Neural progenitor cell (in vitro differentiated cells): ENCODE results near the gene PCYT1A. TPM values are rescaled to one million over a fixed set of nuclear protein-coding genes. Genes with fewer than 3 reads are reported as not detected.
"Not testable (repeated sequence)": the region's sequence is repeated elsewhere in the genome, so short reads cannot be mapped to it uniquely, and the experiment has no call there.

ENCODE experiments used
- DNase-seq: peaks from one replicate; pipeline ENCODE4 v3.0.0-alpha.2; 2016; ENCODE audit warnings: low spot score
- H2AFZ ChIP-seq: fragments of 200-600 bp; sonication (generic); replicated peaks from 2 replicates; pipeline ENCODE4 v1.6.1; 2016; ENCODE audit warnings: antibody characterized with exemption
- H3F3A ChIP-seq: fragments of 200-600 bp; sonication (generic); 2 replicates; pipeline ENCODE4 v1.6.1; 2016; ENCODE audit warnings: antibody characterized with exemption, low read depth
- H3K27ac ChIP-seq: fragments of 200-600 bp; sonication (generic); 2 replicates; pipeline ENCODE4 v1.5.1; 2016; ENCODE audit warnings: mild to moderate bottlenecking
- H3K27me3 ChIP-seq: fragments of 200-600 bp; sonication (generic); 2 replicates; pipeline ENCODE4 v1.6.1; 2016; ENCODE audit warnings: mild to moderate bottlenecking, moderate library complexity
- H3K36me3 ChIP-seq: fragments of 200-600 bp; sonication (generic); 2 replicates; pipeline ENCODE4 v1.5.1; 2016
- H3K4me1 ChIP-seq: fragments of 200-600 bp; sonication (generic); 2 replicates; pipeline ENCODE4 v1.6.1; 2016; ENCODE audit warnings: mixed run types
- H3K4me2 ChIP-seq: fragments of 200-600 bp; sonication (generic); 2 replicates; pipeline ENCODE4 v1.6.1; 2016
- H3K4me3 ChIP-seq: fragments of 200-600 bp; sonication (generic); 2 replicates; pipeline ENCODE4 v1.5.1; 2016
- H3K79me2 ChIP-seq: fragments of 200-600 bp; sonication (generic); 2 replicates; pipeline ENCODE4 v1.6.1; 2016; ENCODE audit warnings: low read depth
- H3K9ac ChIP-seq: fragments of 200-600 bp; sonication (generic); 2 replicates; pipeline ENCODE4 v1.6.1; 2016
- H3K9me3 ChIP-seq: fragments of 200-600 bp; sonication (generic); 2 replicates; pipeline ENCODE4 v1.5.1; 2016; ENCODE audit warnings: low read depth
- H4K20me1 ChIP-seq: fragments of 200-600 bp; sonication (generic); 2 replicates; pipeline ENCODE4 v1.6.1; 2016; ENCODE audit warnings: low read depth
- H3K27ac Mint-ChIP-seq: 3 replicates; pipeline ENCODE4 v1.8.0; 2021; ENCODE audit warnings: mixed read lengths
- H3K27me3 Mint-ChIP-seq: 2 replicates; pipeline ENCODE4 v1.8.0; 2022; ENCODE audit warnings: low read depth, mild to moderate bottlenecking, inconsistent platforms, moderate library complexity, mixed read lengths; ENCODE audit not compliant: insufficient read depth
- H3K36me3 Mint-ChIP-seq: 3 replicates; pipeline ENCODE4 v1.8.0; 2021; ENCODE audit warnings: mixed read lengths
- H3K4me1 Mint-ChIP-seq: 3 replicates; pipeline ENCODE4 v1.8.0; 2021; ENCODE audit warnings: mixed read lengths
- H3K4me3 Mint-ChIP-seq: 3 replicates; pipeline ENCODE4 v1.8.0; 2021; ENCODE audit warnings: mild to moderate bottlenecking, moderate library complexity, mixed read lengths
- H3K9me3 Mint-ChIP-seq: 3 replicates; pipeline ENCODE4 v1.8.0; 2020; ENCODE audit warnings: mixed read lengths
- EZH2 ChIP-seq: fragments of 200-600 bp; sonication (generic); IDR thresholded peaks from 2 replicates; pipeline ENCODE4 v1.6.1; 2017; ENCODE audit warnings: antibody characterized with exemption, mild to moderate bottlenecking, moderate library complexity
- EZH2phosphoT487 ChIP-seq: fragments of 200-600 bp; sonication (generic); IDR thresholded peaks from 2 replicates; pipeline ENCODE4 v1.6.1; 2017; ENCODE audit warnings: antibody characterized with exemption
- total RNA-seq: library from RNA; depleted of rRNA; stranded (reverse); fragments of >200 nt; gene quantifications from 2 replicates; pipeline ENCODE4 v1.2.3, GENCODE V29; 2015; ENCODE audit warnings: low replicate concordance
- TF ChIP-seq, protein P1 (sequence below): fragments of 200-600 bp; sonication (generic); IDR thresholded peaks from 2 replicates; pipeline ENCODE4 v1.5.1; 2017; ENCODE audit warnings: antibody characterized with exemption, mild to moderate bottlenecking

Gene PCYT1A
- total RNA-seq, 1 donor from 2014 or later, result 29.3 TPM

DNA sequence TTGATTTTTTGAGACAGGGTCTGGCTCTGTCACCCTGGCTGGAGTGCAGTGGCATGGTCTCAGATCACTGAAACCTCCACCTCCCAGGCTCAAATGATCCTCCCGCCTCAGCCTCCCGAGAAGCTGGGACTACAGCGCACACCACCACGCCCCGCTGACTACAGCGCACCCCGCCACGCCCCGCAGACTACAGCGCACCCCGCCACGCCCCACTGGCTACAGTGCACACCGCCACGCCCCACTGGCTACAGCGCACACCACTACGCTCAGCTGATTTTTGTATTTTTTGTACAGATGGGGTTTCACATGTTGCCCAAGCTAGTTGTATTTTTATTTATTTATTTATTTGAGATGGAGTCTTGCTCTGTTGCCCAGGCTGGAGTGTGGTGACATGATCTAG lies 35.6 kb downstream of the PCYT1A start:
- H3F3A ChIP-seq, result peaks cover 19% of the 10 kb centered on the region
- H3K4me1 Mint-ChIP-seq, result no peaks in the 10 kb centered on the region
- H3K4me1 ChIP-seq, result no peaks in the 10 kb centered on the region
- H3K27ac ChIP-seq, result no peak overlapping the region
- H3K79me2 ChIP-seq, result no peaks in the 10 kb centered on the region
- H3K9me3 Mint-ChIP-seq, result no peaks in the 10 kb centered on the region
- no peak overlapping the region for H3K4me3 Mint-ChIP-seq
- H3K36me3 ChIP-seq, result no peaks in the 10 kb centered on the region
- H3K27me3 ChIP-seq, result no peaks in the 10 kb centered on the region
- H3K36me3 Mint-ChIP-seq, result peaks cover 8% of the 10 kb centered on the region
- no peak for DNase-seq
- H3K4me3 ChIP-seq, result no peak overlapping the region
- H2AFZ ChIP-seq, result no peak overlapping the region
- no peak overlapping the region for H3K9ac ChIP-seq
- H4K20me1 ChIP-seq, result no peaks in the 10 kb centered on the region
- H3K27ac Mint-ChIP-seq, result no peak overlapping the region
- no peak overlapping the region for H3K4me2 ChIP-seq
- no peak for TF ChIP-seq EZH2phosphoT487
- TF ChIP-seq, protein P1, sequence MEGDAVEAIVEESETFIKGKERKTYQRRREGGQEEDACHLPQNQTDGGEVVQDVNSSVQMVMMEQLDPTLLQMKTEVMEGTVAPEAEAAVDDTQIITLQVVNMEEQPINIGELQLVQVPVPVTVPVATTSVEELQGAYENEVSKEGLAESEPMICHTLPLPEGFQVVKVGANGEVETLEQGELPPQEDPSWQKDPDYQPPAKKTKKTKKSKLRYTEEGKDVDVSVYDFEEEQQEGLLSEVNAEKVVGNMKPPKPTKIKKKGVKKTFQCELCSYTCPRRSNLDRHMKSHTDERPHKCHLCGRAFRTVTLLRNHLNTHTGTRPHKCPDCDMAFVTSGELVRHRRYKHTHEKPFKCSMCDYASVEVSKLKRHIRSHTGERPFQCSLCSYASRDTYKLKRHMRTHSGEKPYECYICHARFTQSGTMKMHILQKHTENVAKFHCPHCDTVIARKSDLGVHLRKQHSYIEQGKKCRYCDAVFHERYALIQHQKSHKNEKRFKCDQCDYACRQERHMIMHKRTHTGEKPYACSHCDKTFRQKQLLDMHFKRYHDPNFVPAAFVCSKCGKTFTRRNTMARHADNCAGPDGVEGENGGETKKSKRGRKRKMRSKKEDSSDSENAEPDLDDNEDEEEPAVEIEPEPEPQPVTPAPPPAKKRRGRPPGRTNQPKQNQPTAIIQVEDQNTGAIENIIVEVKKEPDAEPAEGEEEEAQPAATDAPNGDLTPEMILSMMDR, result no peak
- no peak for TF ChIP-seq EZH2
- H3K9me3 ChIP-seq, result no peaks in the 10 kb centered on the region
- H3K27me3 Mint-ChIP-seq, result peaks cover 2% of the 10 kb centered on the region

DNA sequence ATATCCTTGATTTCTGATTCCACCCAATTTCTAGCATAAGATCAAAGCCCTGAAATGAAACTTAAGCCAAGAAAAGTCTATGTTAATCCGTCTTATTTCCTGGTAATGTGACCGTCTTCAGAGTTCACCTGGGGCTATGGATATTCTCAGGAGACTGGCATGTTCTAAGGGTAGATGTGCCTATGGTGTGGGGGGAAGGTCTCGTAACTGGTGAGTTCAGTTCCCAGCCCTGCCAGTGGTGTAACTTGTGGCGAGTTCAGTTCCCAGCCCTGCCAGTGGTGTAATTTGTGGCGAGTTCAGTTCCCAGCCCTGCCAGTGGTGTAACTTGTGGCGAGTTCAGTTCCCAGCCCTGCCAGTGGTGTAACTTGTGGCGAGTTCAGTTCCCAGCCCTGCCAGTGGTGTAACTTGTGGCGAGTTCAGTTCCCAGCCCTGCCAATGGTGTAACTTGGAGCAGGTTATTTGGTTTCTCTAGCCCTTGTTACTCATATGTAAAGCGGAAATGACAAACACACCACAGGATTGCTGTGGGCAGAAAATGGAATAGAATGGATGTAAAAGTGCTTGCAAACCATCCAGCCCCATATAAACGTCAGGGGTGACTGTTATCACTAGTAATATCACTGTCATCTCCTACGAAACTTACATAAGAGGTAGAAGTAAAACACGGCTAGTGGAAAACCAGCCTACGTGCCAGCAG lies 40.8 kb downstream of the PCYT1A start:
- Mint-ChIP-seq H3K9me3 (peaks cover 3% of the 10 kb centered on the region), H3K27ac (no peak overlapping the region), H3K36me3 (peaks cover 27% of the 10 kb centered on the region), H3K4me1 (peaks cover 3% of the 10 kb centered on the region), H3K4me3 (no peak overlapping the region), H3K27me3 (peaks cover under 1% of the 10 kb centered on the region)
- H3K36me3 ChIP-seq, result no peaks in the 10 kb centered on the region
- H3K4me3 ChIP-seq, result no peak overlapping the region
- DNase-seq, result no peak
- no peak overlapping the region for H2AFZ ChIP-seq
- no peak overlapping the region for H3K4me2 ChIP-seq
- H3K9me3 ChIP-seq, result no peaks in the 10 kb centered on the region
- no peaks in the 10 kb centered on the region for H4K20me1 ChIP-seq
- H3K4me1 ChIP-seq, result no peaks in the 10 kb centered on the region
- H3K27me3 ChIP-seq, result no peaks in the 10 kb centered on the region
- no peak overlapping the region for H3K27ac ChIP-seq
- no peaks in the 10 kb centered on the region for H3K79me2 ChIP-seq
- no peak overlapping the region for H3K9ac ChIP-seq
- no peaks in the 10 kb centered on the region for H3F3A ChIP-seq
- TF ChIP-seq, protein P1, result no peak
- TF ChIP-seq EZH2, result no peak
- no peak for TF ChIP-seq EZH2phosphoT487

DNA sequence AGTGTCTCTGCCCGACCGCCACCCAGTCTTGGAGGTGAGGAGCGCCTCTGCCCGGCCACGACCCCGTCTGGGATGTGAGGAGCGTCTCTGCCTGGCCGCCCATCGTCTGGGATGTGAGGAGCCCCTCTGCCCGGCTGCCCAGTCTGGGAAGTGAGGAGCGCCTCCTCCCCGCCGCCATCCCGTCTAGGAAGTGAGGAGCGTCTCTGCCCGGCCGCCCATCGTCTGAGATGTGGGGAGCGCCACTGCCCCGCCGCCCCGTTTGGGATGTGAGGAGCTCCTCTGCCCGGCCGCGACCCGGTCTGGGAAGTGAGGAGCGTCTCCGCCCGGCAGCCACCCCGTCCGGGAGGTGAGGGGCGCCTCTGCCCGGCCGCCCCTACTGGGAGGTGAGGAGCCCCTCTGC lies 43.4 kb downstream of the PCYT1A start:
- not testable (repeated sequence) for H3K9me3 Mint-ChIP-seq, H3K9me3 ChIP-seq, H3K36me3 ChIP-seq, H3K4me3 Mint-ChIP-seq, H3K4me1 Mint-ChIP-seq, H3K27ac Mint-ChIP-seq, H3K27me3 Mint-ChIP-seq, H3K4me2 ChIP-seq, H3K79me2 ChIP-seq, H3K4me1 ChIP-seq, H2AFZ ChIP-seq, H3K27ac ChIP-seq, H4K20me1 ChIP-seq, DNase-seq, H3K4me3 ChIP-seq, H3K9ac ChIP-seq, H3K27me3 ChIP-seq, H3F3A ChIP-seq
- H3K36me3 Mint-ChIP-seq, result peaks cover 24% of the 10 kb centered on the region

DNA sequence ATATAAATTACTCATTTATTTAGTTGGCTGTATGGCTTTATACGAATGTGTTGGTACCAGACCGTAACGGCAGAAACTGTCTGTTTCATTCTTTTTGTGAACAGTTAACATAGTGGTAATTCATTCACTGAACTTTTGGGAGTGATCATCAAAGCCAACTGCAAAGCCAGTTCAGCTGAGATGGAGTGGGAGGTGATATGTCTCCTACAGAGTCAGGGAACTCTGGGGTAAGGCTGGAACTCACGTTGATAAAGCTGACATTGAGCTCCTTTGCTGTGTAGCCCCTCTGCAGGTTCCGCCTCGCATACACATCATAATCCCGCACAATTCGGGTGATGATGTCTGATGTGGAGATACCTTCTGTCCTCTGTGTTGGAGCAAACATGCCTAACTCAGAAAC lies 45.8 kb downstream of the PCYT1A start:
- H3K9me3 Mint-ChIP-seq, result peaks cover 3% of the 10 kb centered on the region
- no peaks in the 10 kb centered on the region for H3K36me3 ChIP-seq

More for the DNA sequence above, 45.8 kb downstream of the PCYT1A start:
- H3K4me3 ChIP-seq, result no peak overlapping the region
- no peak overlapping the region for H3K4me2 ChIP-seq
- H4K20me1 ChIP-seq, result no peaks in the 10 kb centered on the region
- no peaks in the 10 kb centered on the region for H3K9me3 ChIP-seq
- no peaks in the 10 kb centered on the region for H3K27me3 Mint-ChIP-seq
- no peak overlapping the region for H3K27ac Mint-ChIP-seq
- H3K27ac ChIP-seq, result no peak overlapping the region
- H2AFZ ChIP-seq, result no peak overlapping the region
- H3K36me3 Mint-ChIP-seq, result peaks cover 28% of the 10 kb centered on the region
- no peak for DNase-seq
- no peak overlapping the region for H3K4me3 Mint-ChIP-seq
- H3K4me1 ChIP-seq, result no peaks in the 10 kb centered on the region
- TF ChIP-seq EZH2phosphoT487, result no peak
- TF ChIP-seq EZH2, result no peak
- TF ChIP-seq, protein P1, result no peak
- H3K4me1 Mint-ChIP-seq, result peaks cover 3% of the 10 kb centered on the region
- H3K79me2 ChIP-seq, result no peaks in the 10 kb centered on the region
- no peak overlapping the region for H3K9ac ChIP-seq
- H3K27me3 ChIP-seq, result no peaks in the 10 kb centered on the region
- no peaks in the 10 kb centered on the region for H3F3A ChIP-seq
